ENCODE measurements around the gene NUP155. TPM values are rescaled to one million over a fixed set of nuclear protein-coding genes. Genes with fewer than 3 reads are reported as not detected.
"Not testable (repeated sequence)": the region's sequence is repeated elsewhere in the genome, so short reads cannot be mapped to it uniquely, and the experiment has no call there.

NUP155 gene
- total and polyA plus RNA-seq, 2 of the 4 experiments (the other 2 are of a cell fraction), result 7.5 to 43.9 TPM

DNA sequence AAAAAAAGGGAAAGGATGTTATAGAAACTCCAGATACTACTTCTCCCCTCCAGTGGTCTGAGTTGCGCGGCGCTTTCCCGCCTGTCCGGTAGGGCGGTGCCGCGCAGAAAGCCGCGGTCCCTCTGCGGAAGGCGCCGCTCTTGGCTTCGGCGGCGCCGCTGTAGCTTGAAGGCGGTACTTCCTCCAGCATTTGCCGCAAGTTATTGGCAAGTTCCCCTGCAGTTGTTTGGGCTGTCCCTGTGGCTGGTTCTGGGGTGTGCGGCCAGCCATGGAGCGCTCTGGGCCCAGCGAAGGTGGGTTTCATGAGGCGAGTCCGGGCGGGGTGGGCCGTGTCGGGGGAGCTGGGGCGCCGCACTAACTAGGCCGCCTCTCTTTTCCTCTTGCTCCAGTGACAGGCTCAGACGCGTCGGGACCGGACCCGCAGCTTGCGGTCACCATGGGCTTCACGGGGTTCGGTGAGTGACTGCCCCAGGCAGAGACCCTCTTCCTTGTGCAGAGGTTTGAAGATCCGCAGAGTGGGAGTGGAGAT is 8.3 kb upstream of the NUP155 start, which contains the start of gene WDR70:
TSS of gene WDR70 (plus strand) at position 219 of the 529 bp plus-strand sequence. CDS start at position 269, 50 bp downstream.
- H2AK9ac ChIP-seq (replicated peaks; ENCODE audit: low read depth, low read length, poor library complexity); intact Hi-C loops (cut with micrococcal nuclease); H3K9me3 ChIP-seq (ENCODE audit: control insufficient read depth, insufficient read depth, low read length); H3K27me3 ChIP-seq (ENCODE audit: control insufficient read depth, insufficient read depth, low read length); H2BK5ac ChIP-seq (ENCODE audit: low read depth, low read length, poor library complexity, severe bottlenecking); H3K18ac ChIP-seq (ENCODE audit: low read depth, low read length); H3K9me1 ChIP-seq (ENCODE audit: insufficient read depth, low read length); H3K14ac ChIP-seq (replicated peaks; ENCODE audit: low read depth, low read length); BruUV-seq (replicated peaks); H3K4me1 ChIP-seq (ENCODE audit: control insufficient read depth, insufficient read depth, low read length); H3K56ac ChIP-seq (ENCODE audit: extremely low read depth, insufficient read depth, low read length); H4K91ac ChIP-seq (ENCODE audit: insufficient read depth, low read depth, low read length); H2BK20ac ChIP-seq (ENCODE audit: low read depth, low read length); H4K20me1 ChIP-seq (ENCODE audit: insufficient read depth, low read length); H4K5ac ChIP-seq (ENCODE audit: low read depth, low read length); H2BK15ac ChIP-seq (ENCODE audit: low read depth, low read length); H3K36me3 ChIP-seq (ENCODE audit: control insufficient read depth, insufficient read depth, low read length); H3K4ac ChIP-seq (ENCODE audit: low read depth, low read length); dilution Hi-C loops (cut with HindIII; ENCODE audit: low sequenced_read_pairs, unreplicated experiment); H2AK5ac ChIP-seq (ENCODE audit: low read depth, low read length); H3K79me1 ChIP-seq (ENCODE audit: low read depth in 1 of 2, low read length in 2 of 2); H2BK120ac ChIP-seq (ENCODE audit: low read depth, low read length); in situ Hi-C loops (cut with MboI; ENCODE audit: low sequenced_read_pairs): not testable (repeated sequence)
- DNase-seq (peak; percentile 90), ATAC-seq (ENCODE audit: low read depth) (peak; percentile 100)
- peak within 1 kb of the TSS; percentile 31 for H3K27ac ChIP-seq (ENCODE audit: insufficient read depth, low read length)
- H3K4me2 ChIP-seq (ENCODE audit: low read depth, low read length), result peak within 1 kb of the TSS; percentile 58
- WGBS, 2 experiments (ENCODE audit: extremely low coverage in 2 of 2, insufficient read length in 1 of 2), result 0% methylated on average over 8 of the region's 39 CpGs; no CpG with 5 or more reads in 1 of the 2 experiments
- POLR2A ChIA-PET (ENCODE audit: unreplicated experiment), result interaction anchor here (0.6 kb wide), 3 partner anchors 12 to 457 kb away, joined by 5 to 14 read pairs (median 6); no protein-coding TSS in a partner anchor
- TF ChIP-seq MAZ (IDR thresholded peaks at IDR 0.05; ENCODE audit: borderline replicate concordance, low read depth, low read length) (peak; percentile 29; the same call in 1 of the 2 replicates), POLR2A (IDR thresholded peaks at IDR 0.05; ENCODE audit: low read depth, low read length) (peak; percentile 64; the same call in 1 of the 2 replicates), MXI1 (IDR thresholded peaks at IDR 0.05; ENCODE audit: borderline replicate concordance, low read depth, low read length) (peak; percentile 40; the same call in 1 of the 2 replicates)
- TF ChIP-seq, protein P1, sequence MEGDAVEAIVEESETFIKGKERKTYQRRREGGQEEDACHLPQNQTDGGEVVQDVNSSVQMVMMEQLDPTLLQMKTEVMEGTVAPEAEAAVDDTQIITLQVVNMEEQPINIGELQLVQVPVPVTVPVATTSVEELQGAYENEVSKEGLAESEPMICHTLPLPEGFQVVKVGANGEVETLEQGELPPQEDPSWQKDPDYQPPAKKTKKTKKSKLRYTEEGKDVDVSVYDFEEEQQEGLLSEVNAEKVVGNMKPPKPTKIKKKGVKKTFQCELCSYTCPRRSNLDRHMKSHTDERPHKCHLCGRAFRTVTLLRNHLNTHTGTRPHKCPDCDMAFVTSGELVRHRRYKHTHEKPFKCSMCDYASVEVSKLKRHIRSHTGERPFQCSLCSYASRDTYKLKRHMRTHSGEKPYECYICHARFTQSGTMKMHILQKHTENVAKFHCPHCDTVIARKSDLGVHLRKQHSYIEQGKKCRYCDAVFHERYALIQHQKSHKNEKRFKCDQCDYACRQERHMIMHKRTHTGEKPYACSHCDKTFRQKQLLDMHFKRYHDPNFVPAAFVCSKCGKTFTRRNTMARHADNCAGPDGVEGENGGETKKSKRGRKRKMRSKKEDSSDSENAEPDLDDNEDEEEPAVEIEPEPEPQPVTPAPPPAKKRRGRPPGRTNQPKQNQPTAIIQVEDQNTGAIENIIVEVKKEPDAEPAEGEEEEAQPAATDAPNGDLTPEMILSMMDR (conservative IDR thresholded peaks at IDR 0.05; ENCODE audit: low read depth, low read length), result peak; percentile 79
- peak within 1 kb of the TSS; percentile 91 for H3K9ac ChIP-seq (ENCODE audit: low read depth, low read length)
- peak within 1 kb of the TSS; percentile 50 to 85; a peak in 2 of 4 replicates for H4K8ac ChIP-seq (ENCODE audit: low read depth in 2 of 2, low read length in 2 of 2)
- peak within 1 kb of the TSS; percentile 51; the same call in 1 of the 2 replicates for H3K23ac ChIP-seq (ENCODE audit: low read depth, low read length)
- CTCF ChIA-PET, result interaction anchor here (0.6 to 1.2 kb wide), 6 partner anchors 8 to 814 kb away, joined by 3 to 4 read pairs (median 3); no protein-coding TSS in a partner anchor
- H2AFZ ChIP-seq (replicated peaks; ENCODE audit: low read length, poor library complexity), result peak within 1 kb of the TSS; percentile 76
- H3K4me3 ChIP-seq (ENCODE audit: insufficient read depth, low read depth, low read length), result peak within 1 kb of the TSS; percentile 78

DNA sequence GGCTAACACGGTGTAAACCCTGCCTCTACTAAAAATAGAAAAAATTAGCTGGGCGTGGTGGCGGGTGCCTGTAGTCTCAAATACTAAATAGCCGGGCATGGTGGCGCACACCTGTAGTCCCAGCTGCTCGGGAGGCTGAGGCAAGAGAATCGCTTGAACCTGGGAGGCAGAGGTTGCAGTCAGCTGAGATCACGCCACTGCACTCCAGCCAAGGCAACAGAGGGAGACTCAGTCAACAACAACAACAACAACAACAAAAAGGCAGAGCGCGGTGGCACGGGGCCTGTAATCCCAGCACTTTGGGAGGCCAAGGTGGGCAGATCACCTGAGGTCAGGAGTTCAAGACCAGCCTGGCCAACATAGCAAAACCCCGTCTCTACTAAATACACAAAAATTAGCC is 7.2 kb upstream of the NUP155 start:
- H3K56ac ChIP-seq (ENCODE audit: extremely low read depth, insufficient read depth, low read length); H2BK20ac ChIP-seq (ENCODE audit: low read depth, low read length); dilution Hi-C loops (cut with HindIII; ENCODE audit: low sequenced_read_pairs, unreplicated experiment); H3K23ac ChIP-seq (ENCODE audit: low read depth, low read length); H3K27ac ChIP-seq (ENCODE audit: insufficient read depth, low read length); H3K4me3 ChIP-seq (ENCODE audit: insufficient read depth, low read depth, low read length); ATAC-seq (ENCODE audit: low read depth); H3K4ac ChIP-seq (ENCODE audit: low read depth, low read length); DNase-seq; H3K9me3 ChIP-seq (ENCODE audit: control insufficient read depth, insufficient read depth, low read length); H3K4me1 ChIP-seq (ENCODE audit: control insufficient read depth, insufficient read depth, low read length); H4K8ac ChIP-seq (ENCODE audit: low read depth in 2 of 2, low read length in 2 of 2); H3K36me3 ChIP-seq (ENCODE audit: control insufficient read depth, insufficient read depth, low read length); BruUV-seq (replicated peaks); H3K4me2 ChIP-seq (ENCODE audit: low read depth, low read length); H3K27me3 ChIP-seq (ENCODE audit: control insufficient read depth, insufficient read depth, low read length); in situ Hi-C loops (cut with MboI; ENCODE audit: low sequenced_read_pairs); intact Hi-C loops (cut with micrococcal nuclease); H3K9ac ChIP-seq (ENCODE audit: low read depth, low read length); H4K5ac ChIP-seq (ENCODE audit: low read depth, low read length); H2AFZ ChIP-seq (replicated peaks; ENCODE audit: low read length, poor library complexity); H2BK15ac ChIP-seq (ENCODE audit: low read depth, low read length); CTCF ChIA-PET; H3K18ac ChIP-seq (ENCODE audit: low read depth, low read length); POLR2A ChIA-PET (ENCODE audit: unreplicated experiment); H2BK120ac ChIP-seq (ENCODE audit: low read depth, low read length); H4K91ac ChIP-seq (ENCODE audit: insufficient read depth, low read depth, low read length); H3K14ac ChIP-seq (replicated peaks; ENCODE audit: low read depth, low read length); H2BK5ac ChIP-seq (ENCODE audit: low read depth, low read length, poor library complexity, severe bottlenecking); H4K20me1 ChIP-seq (ENCODE audit: insufficient read depth, low read length); H2AK9ac ChIP-seq (replicated peaks; ENCODE audit: low read depth, low read length, poor library complexity); H2AK5ac ChIP-seq (ENCODE audit: low read depth, low read length); H3K79me1 ChIP-seq (ENCODE audit: low read depth in 1 of 2, low read length in 2 of 2); H3K9me1 ChIP-seq (ENCODE audit: insufficient read depth, low read length): not testable (repeated sequence)
- 82% methylated on average over 4 of the region's 12 CpGs; no CpG with 5 or more reads in 1 of the 2 experiments for WGBS, 2 experiments (ENCODE audit: extremely low coverage in 2 of 2, insufficient read length in 1 of 2)

All from IMR-90 (cell line).